Hepatic stellate cell (primary cell): ENCODE measurements around the gene PRKACA.
A peak's percentile ranks its signal among the peaks of the same experiment; 100 is the strongest.
"Not testable (repeated sequence)": the region's sequence is repeated elsewhere in the genome, so short reads cannot be mapped to it uniquely, and the experiment has no call there.

Source experiments
- DNase-seq: peaks from one replicate; pipeline ENCODE4 v3.0.0; 2011; ENCODE audit warnings: low spot score

Gene PRKACA

DNA sequence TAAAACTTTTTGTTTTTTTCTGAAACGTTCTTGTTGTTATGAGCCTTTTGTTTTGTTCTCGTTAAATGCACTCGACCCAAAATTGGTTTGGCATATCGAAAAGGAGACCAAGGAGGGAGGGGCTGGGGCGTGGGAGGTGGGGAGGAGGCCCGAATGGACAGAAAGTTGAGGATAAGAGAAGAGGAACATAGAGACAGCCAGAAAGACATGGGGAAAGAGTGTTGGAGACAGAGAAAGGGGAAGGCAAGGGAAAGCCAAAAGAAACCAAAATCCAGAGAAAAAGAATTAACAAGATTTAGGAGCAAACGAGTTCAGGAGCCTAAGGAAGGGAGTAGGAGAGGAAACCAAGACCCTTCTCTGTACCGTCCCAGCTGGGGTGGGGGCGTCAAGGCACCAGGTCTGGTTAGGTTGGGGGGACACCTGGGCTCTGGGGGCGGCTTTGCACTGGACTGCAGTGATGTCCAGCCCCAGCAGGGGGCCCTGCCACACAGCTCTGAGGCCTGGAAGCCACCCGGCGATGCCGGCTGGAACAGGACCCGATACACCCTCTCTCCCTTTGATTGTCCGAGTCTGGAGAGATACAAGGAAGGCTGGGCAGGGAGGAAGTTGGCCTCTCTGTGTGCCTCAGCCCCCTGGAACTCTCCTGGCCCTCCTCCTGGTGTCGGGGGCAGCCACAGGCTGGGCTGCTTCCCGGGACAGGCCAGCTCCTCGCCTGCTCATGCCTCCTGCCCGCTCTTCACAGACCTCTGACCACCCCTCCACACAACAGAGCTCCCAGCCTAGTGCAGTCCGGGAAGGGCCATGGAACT lies 30.4 kb upstream of the PRKACA start:
- DNase-seq, result peak; percentile 92

DNA sequence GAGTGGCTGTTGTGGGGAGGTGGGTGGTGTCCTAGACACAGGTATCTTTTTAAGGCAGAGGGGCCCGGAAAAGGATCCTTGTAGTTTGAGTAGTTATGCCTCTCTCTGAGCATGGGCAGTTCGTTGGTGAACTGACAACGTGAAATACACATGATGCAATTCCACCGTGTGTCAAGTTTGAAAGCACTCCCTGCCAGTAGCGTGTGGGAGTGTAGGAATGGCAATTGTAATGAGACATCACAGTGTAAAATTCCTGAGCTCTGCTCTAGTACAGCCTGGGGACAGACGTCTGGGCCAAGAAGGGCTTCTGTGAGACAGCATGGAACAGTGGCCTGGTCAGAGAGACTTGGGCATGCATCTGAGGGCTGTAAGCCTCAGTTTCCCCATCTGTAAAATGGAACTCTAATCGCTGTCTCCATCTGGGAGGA lies 29.2 kb upstream of the PRKACA start:
- peak; percentile 78 for DNase-seq

DNA sequence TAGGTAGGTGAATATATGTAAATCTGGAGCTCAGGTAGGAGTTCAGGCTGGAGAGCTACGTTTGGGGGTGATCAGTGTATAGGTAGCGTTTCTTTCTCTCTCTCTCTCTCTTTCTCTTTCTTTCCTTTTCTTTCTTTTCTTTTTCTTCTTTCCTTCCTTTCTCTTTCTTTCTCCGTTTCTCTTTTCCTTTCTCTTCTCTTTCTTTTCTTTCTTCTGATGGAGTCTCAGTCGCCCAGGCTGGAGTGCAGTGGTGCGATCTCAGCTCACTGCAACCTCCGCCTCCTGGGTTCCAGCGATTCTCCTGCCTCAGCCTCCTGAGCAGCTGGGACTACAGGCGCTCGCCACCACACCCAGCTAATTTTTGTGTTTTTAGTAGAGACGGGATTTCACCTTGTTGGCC lies 28.6 kb upstream of the PRKACA start:
- not testable (repeated sequence) for DNase-seq

DNA sequence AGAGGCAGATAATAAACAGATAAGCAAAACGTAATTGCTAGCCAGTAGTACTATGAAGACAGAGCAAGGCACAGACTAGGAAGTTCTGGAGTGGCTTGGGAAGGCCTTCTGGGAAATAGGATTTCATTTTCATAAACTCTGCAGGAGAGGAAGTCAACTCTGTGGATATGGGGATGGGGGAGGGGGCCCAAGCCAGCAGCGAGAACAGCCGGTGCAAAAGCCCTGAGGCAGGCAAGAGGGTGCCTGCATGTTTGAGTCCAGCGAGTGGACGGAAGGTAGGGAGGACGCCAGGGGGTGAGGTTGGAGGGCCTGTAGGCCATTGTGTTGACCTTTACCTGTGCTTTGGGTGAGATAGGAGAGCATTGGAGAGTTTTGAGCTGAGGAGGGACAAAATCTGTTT lies 27.8 kb upstream of the PRKACA start:
- no peak for DNase-seq

DNA sequence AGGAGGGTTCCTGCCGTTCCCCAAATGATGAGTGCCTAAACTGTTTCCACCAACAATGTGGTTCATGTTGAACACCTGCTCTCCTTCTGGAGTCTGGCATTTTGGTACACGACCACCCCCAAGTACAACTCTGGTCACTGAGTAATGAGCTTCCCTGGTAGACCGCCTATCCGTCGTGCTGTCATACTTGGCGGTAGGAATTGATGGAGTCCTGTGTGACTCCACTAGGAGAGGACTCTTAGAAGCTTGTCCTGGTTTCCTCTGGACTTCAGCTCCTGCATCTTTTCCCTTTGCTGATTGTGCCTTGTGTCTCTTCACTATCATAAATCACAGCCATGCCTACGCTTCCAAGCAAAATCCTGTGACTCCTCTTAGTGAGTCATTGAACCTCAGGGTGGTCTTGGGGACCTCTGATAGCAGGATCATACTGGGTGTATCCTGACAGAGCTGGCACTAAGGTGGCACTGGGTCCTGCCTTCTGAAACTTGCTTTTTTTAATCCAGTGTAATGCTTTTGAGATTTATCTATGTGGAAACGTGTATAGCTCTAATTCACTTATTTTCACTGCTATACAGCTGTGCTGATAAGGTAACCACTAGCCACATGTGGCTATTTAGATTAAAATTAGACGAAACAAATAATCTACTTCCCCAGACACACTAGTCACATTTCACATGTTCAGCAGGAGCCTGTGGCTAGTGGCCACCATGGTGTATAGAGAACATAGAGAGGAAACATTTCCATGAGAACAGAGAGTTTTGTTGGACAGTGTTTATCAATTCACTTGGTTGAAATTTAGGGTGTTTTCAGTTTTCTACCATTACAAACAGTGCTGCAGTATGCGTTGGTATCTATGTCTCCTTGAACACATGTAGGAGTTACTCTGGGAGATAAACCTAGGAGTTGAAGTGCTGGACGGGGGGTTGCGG lies 25.0 kb upstream of the PRKACA start:
- DNase-seq, result no peak

DNA sequence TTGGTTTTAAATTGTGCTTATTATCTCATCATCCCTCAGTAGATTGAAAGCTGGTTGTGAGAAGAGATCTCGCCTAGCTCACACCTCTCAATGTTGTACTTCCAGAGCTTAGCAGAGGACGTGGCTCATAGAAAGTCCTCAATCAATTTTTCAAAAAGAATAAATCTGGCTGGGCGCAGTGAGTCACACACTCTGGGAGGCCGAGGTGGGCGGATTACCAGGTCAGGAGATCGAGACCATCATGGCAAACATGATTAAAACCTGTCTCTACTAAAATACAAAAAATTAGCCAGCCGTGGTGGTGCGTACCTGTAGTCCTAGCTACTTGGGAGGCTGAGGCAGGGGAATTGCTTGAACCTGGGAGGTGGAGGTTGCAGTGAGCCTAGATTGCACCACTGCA lies 23.5 kb upstream of the PRKACA start:
- no peak for DNase-seq

DNA sequence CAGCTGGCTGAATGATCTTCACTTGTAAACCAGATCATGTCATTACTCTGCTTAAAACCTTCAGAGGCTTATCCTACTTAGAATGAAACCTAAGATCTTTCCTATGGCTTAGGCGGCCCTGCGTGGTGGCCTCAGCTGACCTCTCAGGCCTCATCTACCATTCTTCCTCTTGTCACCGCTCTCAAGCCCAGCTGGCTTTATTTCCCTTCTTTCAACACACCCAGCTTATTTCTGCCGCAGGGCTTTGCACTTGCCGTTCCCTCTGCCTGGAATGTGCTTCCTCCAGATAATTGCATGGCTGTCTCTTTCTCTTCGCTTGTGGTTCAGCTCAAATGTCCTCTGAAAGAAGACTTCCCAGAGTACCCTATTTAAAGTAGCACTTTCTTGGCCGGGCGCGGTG lies 22.4 kb upstream of the PRKACA start:
- no peak for DNase-seq

DNA sequence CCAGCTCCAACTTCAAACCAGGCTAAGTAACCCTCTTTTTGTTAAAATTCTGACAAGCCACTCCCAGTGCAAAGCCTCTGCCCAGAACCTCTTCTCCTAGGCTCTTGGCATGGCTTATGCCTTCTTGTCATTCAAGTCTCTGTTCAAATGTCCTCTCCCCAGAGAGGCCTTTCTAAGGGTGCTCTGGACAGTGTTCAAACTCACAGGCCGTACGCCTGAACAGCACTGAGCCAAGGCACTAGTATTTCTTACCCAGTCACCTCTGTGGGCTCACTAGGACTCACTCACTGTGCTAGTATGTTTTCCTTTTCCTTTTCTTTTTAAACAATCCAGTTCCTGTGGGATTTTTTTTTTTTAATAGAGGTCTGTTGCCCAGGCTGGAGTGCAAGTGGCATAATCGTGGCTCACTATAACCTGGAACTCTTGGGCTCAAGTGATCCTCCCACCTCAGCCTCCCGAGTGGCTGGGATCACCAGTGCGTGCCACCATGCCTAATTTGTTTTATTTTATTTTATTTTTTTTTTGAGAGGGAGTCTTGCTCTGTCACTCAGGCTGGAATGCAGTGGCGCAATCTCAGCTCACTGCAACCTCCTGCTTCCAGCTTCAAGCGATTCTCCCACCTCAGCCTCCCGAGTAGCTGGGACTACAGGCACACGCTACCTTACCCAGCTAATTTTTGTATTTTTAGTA lies 21.2 kb upstream of the PRKACA start:
- peak; percentile 73 for DNase-seq

DNA sequence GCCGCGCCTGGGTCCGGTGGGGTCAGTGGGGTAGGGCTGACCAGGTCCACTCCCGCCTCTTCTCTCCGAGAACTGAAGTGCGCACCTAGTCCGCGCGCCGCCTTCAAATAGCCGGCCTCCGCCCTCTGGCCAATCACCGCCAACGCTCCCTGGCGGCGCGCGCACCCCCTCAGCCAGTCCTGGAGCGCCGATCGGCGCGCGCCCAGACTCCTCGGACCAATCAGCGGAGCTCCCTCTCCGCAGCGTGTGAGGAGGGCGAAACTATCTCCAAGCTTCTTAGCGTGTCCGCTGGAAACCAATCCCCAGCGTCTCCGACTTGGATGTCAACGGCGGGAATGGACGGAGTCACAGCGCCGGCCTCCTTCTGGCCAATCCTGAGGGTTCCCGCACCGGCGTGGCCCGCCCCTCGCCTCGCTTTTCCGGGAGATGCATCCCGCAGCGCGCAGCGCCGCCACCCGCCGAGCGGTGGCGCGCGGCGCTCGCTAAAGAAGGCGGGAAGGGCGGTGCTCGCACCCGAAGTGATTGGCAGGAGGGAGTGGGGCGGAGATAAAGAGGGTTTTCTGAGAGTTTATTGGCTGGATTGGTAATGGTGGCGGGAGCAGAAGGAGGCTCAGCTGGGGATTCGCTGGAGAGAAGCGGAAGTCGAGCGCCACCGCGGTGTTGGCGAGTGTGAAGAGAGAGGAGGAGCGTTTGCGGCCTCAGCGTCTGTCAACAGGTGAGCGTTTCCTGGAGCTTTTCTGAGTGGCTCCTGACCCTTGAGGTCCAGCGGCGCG lies 19.1 kb upstream of the PRKACA start, which contains the start of gene ASF1B:
Gene ASF1B, minus strand, starts transcription at position 81 of the 773 bp plus-strand sequence. CDS start 133 bp downstream, outside the sequence.
- DNase-seq, result peak; percentile 100

DNA sequence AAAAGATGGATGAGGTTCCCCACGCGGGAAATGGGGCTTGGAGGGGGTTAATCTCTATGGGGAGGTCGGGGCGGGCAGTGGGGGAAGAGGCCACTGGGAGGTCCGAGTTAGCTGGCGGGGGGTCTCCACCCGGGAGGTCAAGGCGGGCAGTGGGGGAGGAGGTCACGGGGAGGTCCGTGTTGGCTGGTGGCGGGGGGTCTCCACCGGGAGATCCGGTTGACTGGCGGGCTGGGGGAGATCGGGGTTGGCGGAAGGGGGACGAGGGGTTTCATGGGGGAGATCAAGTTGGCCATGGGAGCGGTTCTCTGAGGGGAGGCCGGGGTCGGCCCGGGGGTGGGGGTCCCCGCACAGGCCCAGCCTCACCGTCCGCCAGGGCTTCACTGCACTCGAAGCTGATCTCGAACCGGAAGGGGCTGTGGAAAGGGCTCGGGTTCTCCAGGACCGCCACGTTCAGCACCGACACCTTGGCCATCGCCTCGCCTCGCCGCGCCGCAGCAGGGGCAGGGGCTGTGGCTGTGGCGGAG lies 18.5 kb upstream of the PRKACA start:
- no peak for DNase-seq

DNA sequence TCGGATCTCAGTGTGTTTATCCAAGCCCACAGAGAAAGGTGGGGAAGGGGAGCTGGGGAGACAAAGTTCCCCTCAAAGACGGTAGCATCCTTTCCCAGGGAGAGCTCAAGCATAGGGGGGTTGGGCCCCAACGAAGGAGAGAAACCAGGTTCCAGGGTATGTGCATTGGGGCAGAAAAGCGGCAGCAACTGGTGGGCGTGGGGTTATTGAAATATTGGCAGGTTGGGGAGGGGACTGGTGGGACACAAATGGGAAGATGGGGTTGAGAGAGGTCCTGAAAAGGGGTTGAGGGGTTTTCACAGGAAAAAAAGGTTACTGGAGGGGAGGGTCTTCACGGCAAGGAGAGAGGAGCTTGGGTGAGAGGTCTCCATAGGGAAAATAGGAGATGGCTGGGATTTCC lies 17.8 kb upstream of the PRKACA start:
- no peak for DNase-seq

DNA sequence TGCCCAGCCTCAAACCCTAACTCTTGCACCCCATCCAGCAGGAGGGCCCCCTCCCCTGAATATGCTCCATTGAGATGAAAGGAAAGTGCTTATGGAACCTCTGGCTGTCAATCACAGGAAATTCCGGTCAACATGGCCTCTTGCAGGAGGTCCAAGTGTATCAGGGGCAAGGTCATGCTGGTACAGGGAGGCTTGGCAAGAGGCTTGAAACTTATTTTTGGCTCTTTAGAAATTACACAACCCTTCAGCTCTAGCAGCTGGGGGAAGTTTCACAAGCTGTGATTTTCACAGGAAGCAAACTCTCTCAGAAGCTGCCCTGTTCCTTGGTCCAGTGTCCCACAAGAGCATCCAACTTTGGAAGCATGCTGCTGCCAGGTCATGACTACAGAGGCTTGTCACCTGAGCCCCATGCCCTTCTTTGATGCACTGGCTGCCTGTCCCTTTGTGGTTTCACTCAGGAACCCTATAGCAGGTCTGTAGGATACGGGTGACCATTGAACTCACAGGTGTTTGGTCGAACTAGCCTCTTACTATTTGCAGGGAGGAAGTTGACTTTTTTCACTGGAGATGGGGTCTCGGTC lies 10.5 kb upstream of the PRKACA start:
- DNase-seq, result no peak

DNA sequence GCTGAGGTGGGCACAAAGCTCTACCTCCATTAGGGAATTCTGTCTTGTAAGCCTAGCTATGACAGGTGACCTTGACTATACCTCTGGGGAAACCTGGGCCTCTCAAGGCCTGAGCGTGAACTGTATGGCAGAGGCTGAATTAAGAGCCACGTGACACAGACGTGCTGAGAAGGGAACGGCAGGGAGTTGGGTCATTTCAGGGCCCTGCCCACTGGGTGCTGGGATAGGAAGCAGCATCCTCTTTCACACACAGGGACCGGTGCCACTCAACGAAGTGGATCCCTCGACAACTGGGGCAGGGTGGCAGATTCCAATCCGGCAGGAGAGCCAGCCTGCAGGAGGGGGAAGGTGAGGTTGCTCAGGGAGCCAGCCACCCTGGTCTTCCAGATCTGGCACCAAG lies 9.6 kb upstream of the PRKACA start:
- no peak for DNase-seq

DNA sequence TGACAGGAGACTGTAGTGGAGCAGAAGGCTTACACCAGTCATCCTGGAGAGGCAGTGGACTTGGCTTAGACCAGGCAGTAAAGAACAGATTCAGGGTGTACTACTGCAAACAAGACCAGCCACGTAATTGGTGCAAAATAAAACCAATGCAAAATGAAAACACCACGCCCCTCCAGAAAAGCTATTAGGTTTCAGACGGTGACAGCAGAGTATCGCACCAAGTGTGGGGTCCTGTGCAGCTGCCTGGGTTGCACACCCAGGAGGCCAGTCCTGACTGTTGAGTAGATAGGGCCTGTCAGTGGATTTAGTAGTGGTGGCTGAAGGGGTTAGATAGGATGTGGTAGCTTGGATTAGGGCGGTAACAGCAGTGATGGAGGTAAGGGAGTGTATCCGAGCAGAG lies 5.4 kb upstream of the PRKACA start:
- DNase-seq, result no peak

DNA sequence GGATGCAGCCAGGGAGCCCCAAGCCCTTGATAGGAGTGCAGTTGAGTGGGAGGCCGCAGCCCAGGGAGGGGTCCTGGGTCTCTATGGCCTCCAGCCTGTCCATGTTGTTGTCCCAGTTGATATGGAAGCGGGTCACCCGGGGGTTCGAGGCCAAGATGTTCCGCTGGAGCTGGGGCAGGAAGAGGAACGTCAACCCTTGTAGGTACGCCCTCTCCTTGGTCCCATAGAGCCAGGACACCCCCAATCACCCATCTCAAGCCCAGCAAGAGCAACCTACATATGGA lies 2.9 kb upstream of the PRKACA start:
- no peak for DNase-seq

DNA sequence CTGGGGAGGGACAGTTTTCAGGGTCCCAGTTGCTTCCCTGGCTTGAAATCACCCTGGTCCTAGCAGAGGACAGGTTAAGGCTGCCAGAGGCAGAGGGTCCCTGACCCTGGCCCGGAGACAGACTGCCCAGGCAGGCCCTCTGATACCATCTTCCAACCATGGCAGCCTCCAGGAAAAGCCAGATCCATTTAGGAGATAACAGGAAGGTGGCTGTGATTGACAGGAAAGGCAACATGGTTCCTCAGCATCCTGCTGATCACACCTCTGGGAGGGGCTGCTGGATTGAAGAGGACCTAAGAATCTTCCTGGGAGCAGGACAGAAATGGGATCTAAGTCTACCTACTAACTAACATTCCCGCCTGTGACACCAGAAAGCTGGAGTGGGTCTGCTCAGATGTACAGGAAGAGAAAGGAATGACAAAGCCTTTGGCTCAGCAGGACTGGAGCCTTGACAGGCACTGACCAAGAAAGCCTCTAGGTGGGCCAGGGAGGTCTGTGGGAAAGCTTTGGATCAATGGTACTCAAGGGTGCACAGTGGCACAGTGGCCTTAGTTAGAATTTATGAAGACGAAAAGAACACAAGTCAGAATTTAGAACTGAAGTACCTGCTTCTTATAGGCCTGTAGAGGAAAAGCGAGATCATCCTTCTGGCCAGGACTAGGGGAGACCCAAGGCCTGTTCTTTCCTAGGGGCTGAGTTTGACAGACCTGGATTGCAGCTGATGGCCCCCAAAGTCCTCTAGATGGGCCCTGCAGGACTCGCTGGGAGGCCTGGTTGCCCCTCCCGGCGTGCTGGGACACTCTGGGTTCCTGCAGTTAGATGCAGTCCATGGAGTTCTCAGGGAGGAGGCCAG lies 2.3 kb upstream of the PRKACA start:
- no peak for DNase-seq

DNA sequence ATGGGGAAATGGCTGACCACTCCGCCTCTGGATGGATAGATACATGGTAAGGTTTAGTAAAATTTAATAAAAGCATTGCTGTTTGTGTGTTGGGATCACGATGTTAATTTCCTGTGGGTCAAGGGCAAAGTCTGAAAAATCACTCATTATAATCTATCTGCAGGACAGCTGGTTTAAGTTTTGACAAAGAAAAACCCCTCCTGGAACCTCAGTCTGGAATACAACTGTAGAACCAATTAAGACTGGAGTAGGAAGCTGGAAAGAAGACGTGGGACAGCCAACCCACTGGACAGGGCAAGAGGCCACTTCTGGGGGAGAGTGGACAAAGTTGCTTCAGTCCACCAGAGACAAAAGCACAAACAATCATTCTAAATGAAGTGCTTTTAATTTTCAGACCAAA lies 1.6 kb upstream of the PRKACA start:
- DNase-seq, result no peak

DNA sequence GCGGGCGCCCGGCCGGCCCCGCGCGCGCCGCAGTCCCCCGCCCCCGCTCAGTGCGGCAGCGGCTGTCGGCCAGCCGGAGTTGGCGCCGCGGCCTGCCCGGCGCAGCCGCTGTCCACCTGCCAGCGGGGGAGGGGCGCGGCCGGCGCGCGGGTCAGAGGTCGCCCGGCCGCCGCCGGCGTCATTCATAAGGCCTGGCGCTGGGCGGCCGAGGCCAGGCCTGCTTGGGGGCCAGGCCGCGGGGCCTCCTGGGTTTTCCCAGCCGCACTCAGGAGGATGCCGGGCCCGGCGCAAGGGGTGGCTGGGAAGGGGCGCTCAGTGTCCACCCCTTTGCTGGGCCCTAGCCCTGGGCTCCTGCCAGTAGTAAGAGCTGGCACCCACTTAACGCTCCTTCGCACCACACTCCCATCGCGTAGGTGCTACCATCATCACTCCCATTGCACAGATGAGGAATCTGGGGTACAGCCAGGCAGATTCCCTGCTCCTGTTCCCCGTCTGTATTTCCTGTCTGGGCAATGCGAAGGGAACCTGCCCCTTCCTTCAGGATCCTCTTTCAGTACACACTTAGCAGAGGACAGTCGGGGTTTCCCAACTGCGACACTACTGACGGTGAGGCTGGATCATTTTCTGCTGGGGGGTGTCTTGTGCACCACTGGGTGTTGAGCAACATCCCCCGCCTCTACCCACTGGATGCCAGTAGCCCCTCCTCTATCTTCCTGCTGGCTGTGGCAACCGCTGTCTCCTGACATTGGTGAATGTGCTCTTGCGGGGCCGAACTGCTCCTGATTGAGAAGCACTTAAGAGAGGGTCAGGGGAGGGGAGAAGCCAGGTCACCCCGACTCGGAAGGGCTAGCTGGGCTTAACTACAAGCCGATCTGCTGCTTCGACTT lies 846 bp upstream of the PRKACA start:
- DNase-seq, result no peak

DNA sequence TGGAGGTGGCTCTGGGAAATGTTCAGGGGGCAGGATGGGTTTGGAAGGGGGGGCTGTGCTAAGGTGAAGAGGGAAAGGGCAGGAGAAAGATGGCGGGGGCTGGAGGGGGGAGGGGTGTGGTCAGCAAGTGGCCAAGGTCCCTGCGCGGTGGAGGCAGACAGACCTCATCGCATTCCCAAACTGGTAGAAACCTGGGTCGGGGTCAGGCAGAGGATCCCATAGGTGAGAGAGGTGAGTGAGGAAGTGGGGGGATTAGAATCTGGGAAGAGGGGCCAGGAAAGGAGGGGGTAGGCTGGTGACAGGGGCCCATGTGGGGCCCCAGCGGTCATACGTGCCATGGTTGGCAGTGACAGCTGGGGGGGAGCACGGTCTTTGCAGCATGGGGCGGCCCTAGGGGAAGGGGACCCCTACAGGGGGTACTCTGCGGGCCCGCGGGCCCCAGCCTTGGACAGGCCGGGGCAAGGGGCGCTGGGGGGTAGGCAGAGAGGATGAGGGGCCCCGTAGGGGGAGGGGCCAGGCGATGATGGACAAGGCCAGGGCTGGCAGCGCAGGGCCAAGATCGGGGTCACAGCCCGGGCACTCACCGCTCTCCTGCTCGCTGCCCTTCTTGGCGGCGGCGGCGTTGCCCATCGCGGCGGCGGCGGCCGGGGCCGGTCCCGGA lies 514 bp downstream of the PRKACA start:
- DNase-seq, result no peak
